GM12873 (cell line): ENCODE measurements around the gene MCTP2.

ENCODE experiments used
- CTCF ChIP-seq: IDR thresholded peaks from 2 replicates; pipeline ENCODE4 v1.5.1; 2012; ENCODE audit warnings: low read depth, mild to moderate bottlenecking, moderate library complexity, low read length, control low read depth; ENCODE audit not compliant: insufficient read depth; ENCODE audit errors: missing control alignments

The MCTP2 gene

GRCh38 chr15:94266789-94267188 lies 35.4 kb downstream of the MCTP2 start:
- no peak for TF ChIP-seq CTCF

GRCh38 chr15:94269954-94270353 lies 38.6 kb downstream of the MCTP2 start:
- no peak for TF ChIP-seq CTCF

- TF ChIP-seq CTCF: no peak
These were observed 39.2 kb downstream of the MCTP2 start for GRCh38 chr15:94270570-94270969.

- TF ChIP-seq CTCF: no peak
These were observed 41.0 kb downstream of the MCTP2 start for GRCh38 chr15:94272251-94272898.

GRCh38 chr15:94273826-94274225 lies 42.5 kb downstream of the MCTP2 start:
- no peak for TF ChIP-seq CTCF

- TF ChIP-seq CTCF: no peak
These were observed 43.4 kb downstream of the MCTP2 start for GRCh38 chr15:94274745-94275144.

- TF ChIP-seq CTCF: no peak
These were observed 46.1 kb downstream of the MCTP2 start for GRCh38 chr15:94277485-94277884.

GRCh38 chr15:94279736-94280135 lies 48.4 kb downstream of the MCTP2 start:
- TF ChIP-seq CTCF: no peak
